Measurements from ENCODE around the gene PSTPIP2. TPM values are rescaled to one million over a fixed set of nuclear protein-coding genes. Genes with fewer than 3 reads are reported as not detected.

The PSTPIP2 gene
- total RNA-seq, 2 donors from 2014 or later, result 26.6 to 30.1 TPM

- Mint-ChIP-seq H3K4me1 (ENCODE audit: low read depth) (peaks cover 14% of the 10 kb centered on the region), H3K9me3 (no peaks in the 10 kb centered on the region), H3K36me3 (ENCODE audit: insufficient read depth in 2 of 2) (peaks cover 13 to 48% of the 10 kb centered on the region in 2 donors)
Observed at GRCh38 chr18:46084431-46084830, 12.4 kb upstream of the PSTPIP2 start.

GRCh38 chr18:46080156-46080555 is 8.1 kb upstream of the PSTPIP2 start:
- H3K27ac Mint-ChIP-seq, result peak overlapping the region; percentile 16

More at GRCh38 chr18:46084431-46084830, 12.4 kb upstream of the PSTPIP2 start:
- no peak for DNase-seq
- Mint-ChIP-seq H3K27me3 (ENCODE audit: low read depth) (no peaks in the 10 kb centered on the region), H3K4me3 (no peak overlapping the region), H3K27ac (peak overlapping the region; percentile 50)
- ATAC-seq (replicated peaks in 1 of 2), result no peak

GRCh38 chr18:46079336-46079735 is 7.3 kb upstream of the PSTPIP2 start:
- Mint-ChIP-seq H3K9me3 (no peaks in the 10 kb centered on the region), H3K27me3 (ENCODE audit: low read depth) (no peaks in the 10 kb centered on the region), H3K4me1 (ENCODE audit: low read depth) (no peaks in the 10 kb centered on the region), H3K4me3 (no peak overlapping the region), H3K27ac (no peak overlapping the region), H3K36me3 (ENCODE audit: insufficient read depth in 2 of 2) (peaks cover 5 to 23% of the 10 kb centered on the region in 2 donors)
- no peak for ATAC-seq (replicated peaks in 1 of 2)
- no peak for DNase-seq

More at GRCh38 chr18:46080156-46080555, 8.1 kb upstream of the PSTPIP2 start:
- no peaks in the 10 kb centered on the region for H3K9me3 Mint-ChIP-seq
- H3K4me3 Mint-ChIP-seq, result no peak overlapping the region
- ATAC-seq (replicated peaks in 1 of 2) (no peak), DNase-seq (no peak)
- H3K4me1 Mint-ChIP-seq (ENCODE audit: low read depth), result no peaks in the 10 kb centered on the region
- no peaks in the 10 kb centered on the region for H3K27me3 Mint-ChIP-seq (ENCODE audit: low read depth)
- peaks cover 5 to 27% of the 10 kb centered on the region in 2 donors for H3K36me3 Mint-ChIP-seq (ENCODE audit: insufficient read depth in 2 of 2)

GRCh38 chr18:46073474-46074331 is 1.6 kb upstream of the PSTPIP2 start:
- peak; percentile 46 to 48 for ATAC-seq (replicated peaks in 1 of 2)
- Mint-ChIP-seq H3K4me3 (peak overlapping the region in 1 of 2 donors; percentile 21), H3K27me3 (ENCODE audit: low read depth) (no peaks in the 10 kb centered on the region), H3K4me1 (ENCODE audit: low read depth) (peaks cover 46% of the 10 kb centered on the region), H3K27ac (no peak overlapping the region), H3K36me3 (ENCODE audit: insufficient read depth in 2 of 2) (no peaks in the 10 kb centered on the region), H3K9me3 (no peaks in the 10 kb centered on the region)
- peak; percentile 51 to 78 for DNase-seq

GRCh38 chr18:46072959-46073358 is 899 bp upstream of the PSTPIP2 start:
- H3K27ac Mint-ChIP-seq, result no peak overlapping the region
- no peaks in the 10 kb centered on the region for H3K9me3 Mint-ChIP-seq
- ATAC-seq (replicated peaks in 1 of 2) (no peak), DNase-seq (no peak)
- no peaks in the 10 kb centered on the region for H3K27me3 Mint-ChIP-seq (ENCODE audit: low read depth)
- no peaks in the 10 kb centered on the region for H3K36me3 Mint-ChIP-seq (ENCODE audit: insufficient read depth in 2 of 2)
- H3K4me1 Mint-ChIP-seq (ENCODE audit: low read depth), result peaks cover 48% of the 10 kb centered on the region
- H3K4me3 Mint-ChIP-seq, result peak overlapping the region in 1 of 2 donors; percentile 75

GRCh38 chr18:46072376-46072867 is 362 bp upstream of the PSTPIP2 start:
- Mint-ChIP-seq H3K27me3 (ENCODE audit: low read depth) (no peaks in the 10 kb centered on the region), H3K4me1 (ENCODE audit: low read depth) (peaks cover 52% of the 10 kb centered on the region), H3K27ac (no peak overlapping the region)

GRCh38 chr18:46070815-46071652 is 1.0 kb downstream of the PSTPIP2 start:
- Mint-ChIP-seq H3K27me3 (ENCODE audit: low read depth) (no peaks in the 10 kb centered on the region), H3K27ac (peak overlapping the region; percentile 42), H3K4me1 (ENCODE audit: low read depth) (peaks cover 52% of the 10 kb centered on the region), H3K4me3 (peak overlapping the region; percentile 75 to 84), H3K36me3 (ENCODE audit: insufficient read depth in 2 of 2) (no peaks in the 10 kb centered on the region), H3K9me3 (no peaks in the 10 kb centered on the region)
- DNase-seq (peak; percentile 26 to 32), ATAC-seq (replicated peaks in 1 of 2) (peak; percentile 26 to 30)

More at GRCh38 chr18:46072376-46072867, 362 bp upstream of the PSTPIP2 start:
- ATAC-seq (replicated peaks in 1 of 2) (no peak), DNase-seq (no peak)
- Mint-ChIP-seq H3K36me3 (ENCODE audit: insufficient read depth in 2 of 2) (no peaks in the 10 kb centered on the region), H3K4me3 (peak overlapping the region; percentile 75 to 86), H3K9me3 (no peaks in the 10 kb centered on the region)

GRCh38 chr18:46070232-46070631 is 1.8 kb downstream of the PSTPIP2 start:
- DNase-seq (no peak), ATAC-seq (replicated peaks in 1 of 2) (no peak)
- no peaks in the 10 kb centered on the region for H3K27me3 Mint-ChIP-seq (ENCODE audit: low read depth)
- H3K36me3 Mint-ChIP-seq (ENCODE audit: insufficient read depth in 2 of 2), result no peaks in the 10 kb centered on the region
- H3K9me3 Mint-ChIP-seq, result no peaks in the 10 kb centered on the region
- H3K4me3 Mint-ChIP-seq, result peak overlapping the region; percentile 75 to 84
- peaks cover 52% of the 10 kb centered on the region for H3K4me1 Mint-ChIP-seq (ENCODE audit: low read depth)
- peak overlapping the region; percentile 6 for H3K27ac Mint-ChIP-seq

- peaks cover 52% of the 10 kb centered on the region for H3K4me1 Mint-ChIP-seq (ENCODE audit: low read depth)
- DNase-seq (no peak), ATAC-seq (replicated peaks in 1 of 2) (peak in 1 of 2 donors; percentile 23)
- H3K27ac Mint-ChIP-seq, result peak overlapping the region; percentile 6
- H3K4me3 Mint-ChIP-seq, result peak overlapping the region; percentile 26 to 51
- H3K27me3 Mint-ChIP-seq (ENCODE audit: low read depth), result no peaks in the 10 kb centered on the region
- H3K9me3 Mint-ChIP-seq, result no peaks in the 10 kb centered on the region
- no peaks in the 10 kb centered on the region for H3K36me3 Mint-ChIP-seq (ENCODE audit: insufficient read depth in 2 of 2)
Observed at GRCh38 chr18:46069524-46069923, 2.5 kb downstream of the PSTPIP2 start.

- no peak for DNase-seq
- no peaks in the 10 kb centered on the region for H3K36me3 Mint-ChIP-seq (ENCODE audit: insufficient read depth in 2 of 2)
- ATAC-seq (replicated peaks in 1 of 2), result no peak
- H3K27ac Mint-ChIP-seq, result peak overlapping the region; percentile 26
- no peaks in the 10 kb centered on the region for H3K27me3 Mint-ChIP-seq (ENCODE audit: low read depth)
- H3K9me3 Mint-ChIP-seq, result no peaks in the 10 kb centered on the region
- H3K4me3 Mint-ChIP-seq, result peak overlapping the region; percentile 42 to 51
- H3K4me1 Mint-ChIP-seq (ENCODE audit: low read depth), result peaks cover 46% of the 10 kb centered on the region
Observed at GRCh38 chr18:46068763-46069162, 3.3 kb downstream of the PSTPIP2 start.

- Mint-ChIP-seq H3K36me3 (ENCODE audit: insufficient read depth in 2 of 2) (no peaks in the 10 kb centered on the region), H3K4me3 (no peak overlapping the region)
- no peak for ATAC-seq (replicated peaks in 1 of 2)
Observed at GRCh38 chr18:46067438-46068007, 4.5 kb downstream of the PSTPIP2 start.

GRCh38 chr18:46062781-46063180 is 9.3 kb downstream of the PSTPIP2 start:
- no peak overlapping the region for H3K4me3 Mint-ChIP-seq
- peaks cover 9% of the 10 kb centered on the region for H3K4me1 Mint-ChIP-seq (ENCODE audit: low read depth)
- H3K27ac Mint-ChIP-seq, result no peak overlapping the region
- no peak for DNase-seq
- H3K36me3 Mint-ChIP-seq (ENCODE audit: insufficient read depth in 2 of 2), result no peaks in the 10 kb centered on the region
- ATAC-seq (replicated peaks in 1 of 2), result no peak
- H3K9me3 Mint-ChIP-seq, result no peaks in the 10 kb centered on the region
- no peaks in the 10 kb centered on the region for H3K27me3 Mint-ChIP-seq (ENCODE audit: low read depth)

More at GRCh38 chr18:46067438-46068007, 4.5 kb downstream of the PSTPIP2 start:
- Mint-ChIP-seq H3K27ac (no peak overlapping the region), H3K9me3 (no peaks in the 10 kb centered on the region), H3K4me1 (ENCODE audit: low read depth) (peaks cover 34% of the 10 kb centered on the region), H3K27me3 (ENCODE audit: low read depth) (no peaks in the 10 kb centered on the region)
- no peak for DNase-seq

Measured in activated T-cell treated with anti-CD3 and anti-CD28 coated beads, Interleukin-2, amount 50 U/mL, for 72 hours (primary cell).